Measurements from ENCODE around the gene WNK4. TPM values are rescaled to one million over a fixed set of nuclear protein-coding genes. Genes with fewer than 3 reads are reported as not detected.
A peak's percentile ranks its signal among the peaks of the same experiment; 100 is the strongest.

Gene WNK4
- total and polyA plus RNA-seq, 9 of the 15 experiments (the other 6 are each of a cell fraction or from before 2014, with no cell fraction given) = 0.32 to 25.8 (median 4.5) TPM

- Histone ChIP-seq H2AFZ (ENCODE audit: low read depth, low read length) (peak overlapping the region; percentile 100), H3K36me3 (ENCODE audit: control insufficient read depth, insufficient read depth, low read length) (peaks cover 46% of the 10 kb centered on the region), H3K9me1 (ENCODE audit: control insufficient read depth, insufficient read depth, low read length) (no peaks in the 10 kb centered on the region), H3K4me1 (replicated peaks in 1 of 2; ENCODE audit: control insufficient read depth in 2 of 2, insufficient read depth in 2 of 2, low read length in 2 of 2) (peaks cover 3 to 14% of the 10 kb centered on the region in 2 experiments; a peak in 4 of 5 replicates), H3K9ac (ENCODE audit: insufficient read depth in 1 of 2, low read depth in 2 of 2, low read length in 2 of 2) (peak overlapping the region; percentile 98 to 99), H3K79me2 (ENCODE audit: control insufficient read depth, insufficient read depth, low read length) (peaks cover 46% of the 10 kb centered on the region), H3K4me3 (peak overlapping the region; percentile 90), H3K9me3 (replicated peaks; ENCODE audit: control insufficient read depth, insufficient read depth, low read depth, low read length) (no peaks in the 10 kb centered on the region), H3K4me2 (ENCODE audit: insufficient read depth, low read length) (peak overlapping the region; percentile 98), H3K27me3 (ENCODE audit: control insufficient read depth in 2 of 2, insufficient read depth in 2 of 2, low read length in 2 of 2) (no peaks in the 10 kb centered on the region), H4K20me1 (replicated peaks; ENCODE audit: control insufficient read depth, insufficient read depth, low read length) (0 out of 2 replicates have a peak, but pooled peaks cover 5% of the 10 kb centered on the region), H3K27ac (ENCODE audit: extremely low read depth, low read depth, low read length) (peak overlapping the region; percentile 95)
- POLR2A ChIA-PET = interaction anchor here (0.6 to 2.0 kb wide), 11 partner anchors 9 to 279 kb away, joined by 3 to 18 read pairs (median 4); partner anchors contain the start of genes BECN1 and RPL27
- intact Hi-C loops (cut with micrococcal nuclease) (no loop called here), in situ Hi-C loops (cut with MboI) (no loop called here)
- TSS peak; percentile 75 for BruUV-seq (replicated peaks)
- FAIRE-seq (no peak), DNase-seq (ENCODE audit: extremely low read depth in 1 of 4, low spot score in 3 of 4) (peak in 1 of 4 experiments; percentile 24), ATAC-seq (peak; percentile 46)
- CTCF ChIA-PET (ENCODE audit: low intra/inter-chr PET ratio) = interaction anchor here (1.1 kb wide), 1 partner anchor 163 kb away, joined by 3 read pairs; no protein-coding TSS in a partner anchor
- WGBS (ENCODE audit: insufficient coverage, low coverage, missing lambda C conversion rate) = 3% methylated on average over 18 of the region's 18 CpGs
- TF ChIP-seq TRIM25 (IDR thresholded peaks at IDR 0.05; ENCODE audit: borderline replicate concordance) (0 out of 2 replicates have a peak, but pooled peaks have one; percentile 8), FOXK2 (conservative IDR thresholded peaks at IDR 0.05 in 1 of 2, IDR thresholded peaks at IDR 0.05 in 1 of 2; ENCODE audit: low read depth in 2 of 2) (no peak), KDM1A (IDR thresholded peaks at IDR 0.05) (peak in 1 of 2 experiments; percentile 6; a peak in 1 of 4 replicates), CBFA2T3 (IDR thresholded peaks at IDR 0.05) (peak; percentile 23; the same call in 1 of the 2 replicates)
Observed at GRCh38 chr17:42833767-42834422, 53.5 kb downstream of the WNK4 start.

All from K562 (cell line).